PC-3 (cell line): ENCODE data around the gene ZC3H12A. TPM values are rescaled to one million over a fixed set of nuclear protein-coding genes. Genes with fewer than 3 reads are reported as not detected.

Experiments
- ATAC-seq: fragments of 200-7000 bp; cut with Tn5 transposase; 2 replicates; pipeline ENCODE4 v1.9.1; 2020; ENCODE audit warnings: mild to moderate bottlenecking, moderate library complexity
- BruUV-seq: library from RNA; stranded (reverse); fragments of 400-500 nt; replicated peaks from 2 replicates; lab custom pipeline; 2021; lab: Mats Ljungman, UMichigan
- CTCF ChIA-PET: fragments of 300-600 bp; sonication (Branson Sonifier 250); formaldehyde crosslinking; loops from one replicate; lab custom pipeline; 2022; ENCODE audit warnings: antibody characterized with exemption; lab: Charles Lee
- POLR2A ChIA-PET: fragments of 300-600 bp; sonication (Branson Sonifier 250); formaldehyde crosslinking; loops from one replicate; lab custom pipeline; 2022; ENCODE audit warnings: antibody characterized with exemption; ENCODE audit not compliant: unreplicated experiment; lab: Charles Lee
- DNase-seq: peaks from one replicate; pipeline ENCODE4 v3.0.0-alpha.2; 2015
- H2AFZ ChIP-seq: fragments of 300-600 bp; sonication (generic); 2 replicates; pipeline ENCODE4 v1.6.0; 2016; ENCODE audit warnings: antibody characterized with exemption, low read length
- H3F3A ChIP-seq: fragments of 300-600 bp; sonication (generic); one replicate; pipeline ENCODE4 v1.6.0; 2017; ENCODE audit warnings: antibody characterized with exemption, low read length, control low read depth, mild to moderate bottlenecking; ENCODE audit not compliant: unreplicated experiment
- H3K27ac ChIP-seq: fragments of 300-600 bp; sonication (generic); 2 replicates; pipeline ENCODE4 v1.5.1; 2016; ENCODE audit warnings: mild to moderate bottlenecking, low read length
- H3K27me3 ChIP-seq: fragments of 300-600 bp; sonication (generic); 2 replicates; pipeline ENCODE4 v1.6.1; 2016; ENCODE audit warnings: low read length, mixed read lengths
- H3K36me3 ChIP-seq: fragments of 300-600 bp; sonication (generic); 2 replicates; pipeline ENCODE4 v1.6.1; 2016; ENCODE audit warnings: low read depth, mixed run types, low read length, mixed read lengths
- H3K4me1 ChIP-seq: fragments of 300-600 bp; sonication (generic); 2 replicates; pipeline ENCODE4 v1.5.1; 2016; ENCODE audit warnings: low read length; ENCODE audit not compliant: insufficient read depth
- H3K4me2 ChIP-seq: fragments of 300-600 bp; sonication (generic); 2 replicates; pipeline ENCODE4 v1.6.0; 2016; ENCODE audit warnings: low read length
- H3K4me3 ChIP-seq: fragments of 300-600 bp; sonication (generic); 2 replicates; pipeline ENCODE4 v1.5.1; 2016; ENCODE audit warnings: mild to moderate bottlenecking, low read length, mixed read lengths
- H3K79me2 ChIP-seq: fragments of 300-600 bp; sonication (generic); 2 replicates; pipeline ENCODE4 v1.6.1; 2017; ENCODE audit warnings: low read length, mixed read lengths
- H3K9ac ChIP-seq: fragments of 300-600 bp; sonication (generic); 2 replicates; pipeline ENCODE4 v1.6.0; 2016; ENCODE audit warnings: mild to moderate bottlenecking, low read length
- H3K9me2 ChIP-seq: fragments of 300-600 bp; sonication (generic); replicated peaks from 2 replicates; pipeline ENCODE4 v1.6.1; 2016; ENCODE audit warnings: mixed run types, low read length, mixed read lengths
- H3K9me3 ChIP-seq: fragments of 300-600 bp; sonication (generic); 2 replicates; pipeline ENCODE4 v1.6.1; 2016; ENCODE audit warnings: low read length, mixed read lengths
- H4K20me1 ChIP-seq: fragments of 300-600 bp; sonication (generic); 2 replicates; pipeline ENCODE4 v1.6.1; 2016; ENCODE audit warnings: low read length, mixed read lengths
- CTCF ChIP-seq: fragments of 300-600 bp; sonication (generic); conservative IDR thresholded peaks from 2 replicates; pipeline ENCODE4 v1.5.1; 2017; ENCODE audit warnings: antibody characterized with exemption, low read depth, mild to moderate bottlenecking, low read length
- EZH2 ChIP-seq: fragments of 300-600 bp; sonication (generic); IDR thresholded peaks from one replicate; pipeline ENCODE4 v1.6.1; 2017; ENCODE audit warnings: antibody characterized with exemption, mild to moderate bottlenecking, low read length; ENCODE audit not compliant: unreplicated experiment
- EZH2phosphoT487 ChIP-seq: fragments of 300-600 bp; sonication (generic); IDR thresholded peaks from 2 replicates; pipeline ENCODE4 v1.6.1; 2018; ENCODE audit warnings: mild to moderate bottlenecking, antibody characterized with exemption, low read length, borderline replicate concordance
- intact Hi-C: fragments of 100-400 bp; cut with micrococcal nuclease; formaldehyde crosslinking; loops from 2 replicates; pipeline ENCODE4 v1.9.0; 2023
- total RNA-seq: library from RNA; depleted of rRNA; stranded (reverse); fragments of >200 nt; gene quantifications from 2 replicates; pipeline ENCODE4 v1.2.3, GENCODE V29; 2014

The ZC3H12A gene
- total RNA-seq, 1 experiment from 2014 or later, result 45.3 TPM

GRCh38 chr1:37438037-37438868, 36.1 kb upstream of the ZC3H12A start:
- H3K4me1 ChIP-seq, result no peaks in the 10 kb centered on the region
- POLR2A ChIA-PET, result no interaction called here
- H3K9me2 ChIP-seq, result no peaks in the 10 kb centered on the region
- no peaks in the 10 kb centered on the region for H3K9me3 ChIP-seq
- no peak overlapping the region for H3K9ac ChIP-seq
- no peaks in the 10 kb centered on the region for H3K36me3 ChIP-seq
- H2AFZ ChIP-seq, result no peak overlapping the region
- no peaks in the 10 kb centered on the region for H4K20me1 ChIP-seq
- no peaks in the 10 kb centered on the region for H3K79me2 ChIP-seq
- no peak overlapping the region for H3K4me2 ChIP-seq
- CTCF ChIA-PET, result no interaction called here
- H3K27ac ChIP-seq, result no peak overlapping the region
- no peaks in the 10 kb centered on the region for H3F3A ChIP-seq
- H3K4me3 ChIP-seq, result no peak overlapping the region
- no peak for TF ChIP-seq CTCF
- TF ChIP-seq EZH2, result no peak
- no peak for TF ChIP-seq EZH2phosphoT487
- BruUV-seq, result no TSS peak
- intact Hi-C loops, result no loop called here
- ATAC-seq, result no peak
- H3K27me3 ChIP-seq, result peaks cover 14% of the 10 kb centered on the region
- no peak for DNase-seq

- DNase-seq (no peak), ATAC-seq (no peak)
- no peaks in the 10 kb centered on the region for H3K79me2 ChIP-seq
- no peaks in the 10 kb centered on the region for H3K9me3 ChIP-seq
- BruUV-seq, result no TSS peak
- TF ChIP-seq CTCF (no peak), EZH2 (no peak), EZH2phosphoT487 (no peak)
- H3K4me3 ChIP-seq, result no peak overlapping the region
- H3K4me1 ChIP-seq, result no peaks in the 10 kb centered on the region
- ChIA-PET POLR2A (no interaction called here), CTCF (no interaction called here)
- no peaks in the 10 kb centered on the region for H4K20me1 ChIP-seq
- peaks cover 18% of the 10 kb centered on the region for H3K27me3 ChIP-seq
- intact Hi-C loops, result no loop called here
- H3K9ac ChIP-seq, result no peak overlapping the region
- H3K27ac ChIP-seq, result no peak overlapping the region
- no peaks in the 10 kb centered on the region for H3K9me2 ChIP-seq
- H3F3A ChIP-seq, result no peaks in the 10 kb centered on the region
- no peak overlapping the region for H2AFZ ChIP-seq
- no peaks in the 10 kb centered on the region for H3K36me3 ChIP-seq
- no peak overlapping the region for H3K4me2 ChIP-seq
Observed at GRCh38 chr1:37438869-37439343, 35.5 kb upstream of the ZC3H12A start.
